Esophagus squamous epithelium (tissue), 4 donors: Measurements from ENCODE around the gene RAPGEF4.

Experiments used
- CTCF ChIP-seq, 6 experiments: fragments of 450-650 bp in 4 of 6; fragments of 200-600 bp in 2 of 6; sonication (generic) in 2 of 6; IDR thresholded peaks; one replicate each; pipeline ENCODE4 v1.5.1; 2016 to 2019; ENCODE audit warnings: antibody characterized with exemption in 6 of 6, mild to moderate bottlenecking in 4 of 6, moderate library complexity in 4 of 6
- POLR2A ChIP-seq, 4 donors: fragments of 450-650 bp; IDR thresholded peaks; one replicate each; pipeline ENCODE4 v1.6.1; 2017; ENCODE audit warnings: antibody characterized with exemption in 4 of 4, mild to moderate bottlenecking in 4 of 4, moderate library complexity in 3 of 4

DNA sequence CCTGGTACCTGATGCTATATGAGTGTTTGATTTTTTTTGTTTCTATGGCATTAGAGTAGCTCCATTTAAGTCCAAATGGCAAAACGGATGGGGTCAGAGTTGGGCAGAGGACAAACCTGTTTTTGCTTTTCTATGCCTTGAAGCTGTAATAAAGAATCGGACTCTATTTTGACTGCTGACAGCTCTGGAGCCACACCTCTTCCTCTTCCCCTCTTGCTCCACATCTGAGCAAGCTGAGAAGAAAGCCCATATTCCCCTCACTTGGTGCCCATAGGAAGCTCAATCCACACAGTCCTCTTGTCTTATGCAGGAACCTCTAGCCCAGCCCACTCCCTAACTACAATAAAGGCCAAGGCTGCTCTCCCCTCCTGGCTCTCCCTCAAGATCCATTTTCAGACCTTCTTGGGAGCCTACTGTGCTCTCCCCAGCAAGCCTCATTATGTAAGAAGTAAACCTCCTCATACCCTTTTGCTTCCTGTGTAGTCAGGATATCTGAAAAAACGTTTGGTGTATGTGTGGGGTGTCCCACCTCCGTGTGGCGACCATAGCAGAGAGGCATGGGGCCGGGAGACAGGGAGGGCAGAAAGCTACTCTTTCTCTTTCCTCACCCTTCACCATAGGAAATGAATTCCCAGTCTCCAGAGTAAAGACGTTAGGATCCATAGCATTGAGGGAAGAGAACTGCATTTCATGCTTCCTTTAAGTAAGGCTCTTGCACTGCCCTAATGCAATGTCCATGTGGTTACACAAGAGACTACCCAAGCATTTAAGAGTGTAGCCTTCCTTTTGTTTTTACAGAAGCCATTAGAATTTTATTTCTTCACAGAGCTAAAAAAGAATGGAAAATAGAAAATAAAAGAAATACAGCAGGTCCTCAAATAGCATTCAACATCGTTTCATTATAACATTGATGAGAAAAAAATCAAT is 41.9 kb upstream of the RAPGEF4 start:
- no peak for TF ChIP-seq CTCF (IDR thresholded peaks at IDR 0.05)
- TF ChIP-seq POLR2A (IDR thresholded peaks at IDR 0.05) = no peak
